HUES6 (cell line): ENCODE data around the gene PRPF8.

Experiments used
- H3K27ac ChIP-seq: 2 replicates; pipeline ENCODE4 v1.7.0; 2013; ENCODE audit warnings: low read depth, mild to moderate bottlenecking, low read length, inconsistent platforms
- H3K27me3 ChIP-seq: 2 replicates; pipeline ENCODE4 v1.6.1; 2013; ENCODE audit warnings: low read length; ENCODE audit not compliant: control insufficient read depth, insufficient read depth
- H3K36me3 ChIP-seq: 2 replicates; pipeline ENCODE4 v1.6.1; 2013; ENCODE audit warnings: low read length; ENCODE audit not compliant: control insufficient read depth, insufficient read depth
- H3K4me1 ChIP-seq: 2 replicates; pipeline ENCODE4 v1.6.1; 2013; ENCODE audit warnings: low read length; ENCODE audit not compliant: control insufficient read depth, insufficient read depth
- H3K4me3 ChIP-seq: 2 replicates; pipeline ENCODE4 v1.5.1; 2013; ENCODE audit warnings: low read depth, low read length
- H3K9ac ChIP-seq: one replicate; pipeline ENCODE4 v1.6.1; 2013; ENCODE audit warnings: mild to moderate bottlenecking, low read length
- H3K9me3 ChIP-seq: 2 replicates; pipeline ENCODE4 v1.6.1; 2013; ENCODE audit warnings: low read depth, low read length; ENCODE audit not compliant: control insufficient read depth, insufficient read depth

The PRPF8 gene

DNA sequence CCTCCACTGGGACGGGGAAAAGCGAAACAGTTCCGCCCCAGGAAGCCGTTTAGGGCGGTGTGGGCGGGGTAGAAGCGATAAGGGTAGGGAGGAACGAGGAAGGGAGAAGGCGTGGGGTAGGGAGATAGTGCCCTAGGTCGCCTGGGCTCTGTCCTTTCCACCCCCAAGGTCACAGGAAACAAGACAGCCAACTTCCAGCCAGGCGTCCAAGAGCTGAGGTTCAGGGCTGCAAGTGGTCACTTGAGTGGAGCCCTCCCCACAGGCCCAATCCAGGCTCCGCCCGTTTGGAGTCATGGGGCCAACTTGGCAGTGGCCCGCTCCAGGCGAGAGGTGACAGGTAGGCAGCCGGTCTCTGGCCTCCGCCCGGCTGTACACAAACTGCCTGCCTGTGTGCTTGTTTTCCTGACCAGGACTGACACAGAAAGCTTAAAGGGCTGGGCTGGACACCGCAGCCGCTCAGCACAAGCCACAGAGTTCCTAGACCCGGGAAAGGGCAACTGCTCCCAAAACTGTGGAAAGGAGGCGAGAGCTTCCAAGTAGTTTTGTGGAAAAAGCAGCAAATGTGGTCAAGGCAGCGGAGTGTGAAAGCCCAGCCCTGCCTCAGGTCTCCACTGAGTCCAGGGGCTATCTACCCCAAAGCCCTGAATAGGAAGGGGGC lies 34.7 kb downstream of the PRPF8 start, which contains the start of gene RILP:
Gene RILP (minus strand): TSS at position 23 of the 658 bp plus-strand sequence. CDS start 62 bp downstream, outside the sequence.
- peak within 1 kb of the TSS; percentile 72 for H3K4me3 ChIP-seq
- H3K36me3 ChIP-seq = peaks cover 47% of the 10 kb centered on the region
- H3K27me3 ChIP-seq = peaks cover 1% of the 10 kb centered on the region; the same call in 1 of the 2 replicates
- H3K27ac ChIP-seq = no peak within 1 kb of the TSS; the same call in 1 of the 2 replicates
- no peaks in the 10 kb centered on the region for H3K9me3 ChIP-seq
- peaks cover 28% of the 10 kb centered on the region for H3K4me1 ChIP-seq
- peak within 1 kb of the TSS; percentile 70 for H3K9ac ChIP-seq

DNA sequence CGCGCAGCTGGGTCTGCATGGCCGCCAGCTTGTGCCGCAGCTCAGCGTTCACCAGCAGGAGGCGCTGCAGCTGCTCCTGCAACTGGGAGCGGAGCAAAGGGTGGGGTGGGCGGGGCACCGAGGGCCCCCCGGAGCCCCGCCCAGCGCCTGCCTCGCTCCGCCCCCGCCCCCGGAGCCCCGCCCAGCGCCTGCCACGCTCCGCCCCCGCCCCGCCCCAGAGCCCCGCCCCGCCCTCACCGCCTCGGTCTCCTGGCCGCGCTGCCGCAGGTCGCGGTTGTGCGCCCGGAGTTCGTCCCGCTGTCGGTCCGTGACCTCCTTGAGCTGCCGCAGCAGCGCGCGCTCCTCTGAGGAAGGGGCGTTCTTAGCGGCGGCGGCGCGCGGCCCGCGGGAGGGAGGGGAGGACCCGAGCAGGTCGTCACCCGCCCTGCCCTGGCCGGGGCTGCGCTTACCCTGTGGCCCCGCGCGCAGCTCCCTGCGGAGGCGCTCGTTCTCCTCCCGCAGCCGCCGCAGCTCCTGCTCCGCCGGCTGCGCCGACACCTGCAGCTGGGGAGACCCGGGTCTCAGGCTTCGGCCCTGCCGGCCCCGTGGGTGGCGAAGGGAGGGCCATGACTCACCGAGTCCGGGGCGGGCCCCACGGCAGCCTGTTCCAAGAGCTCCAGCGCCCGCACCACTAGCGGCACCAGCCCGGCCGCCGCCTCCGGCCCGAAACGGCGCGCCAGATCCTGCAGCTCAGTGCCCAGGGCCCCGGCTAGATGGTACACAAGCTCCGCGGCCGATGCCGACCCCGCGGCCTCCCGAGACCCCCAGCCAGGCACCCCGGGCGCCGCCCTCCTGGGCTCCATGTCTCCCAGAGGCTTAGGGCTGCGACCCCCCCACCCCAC lies 35.5 kb downstream of the PRPF8 start:
- Histone ChIP-seq H3K27me3 (peaks cover 9% of the 10 kb centered on the region), H3K4me3 (peak overlapping the region; percentile 72), H3K9ac (peak overlapping the region; percentile 64), H3K36me3 (peaks cover 40% of the 10 kb centered on the region), H3K4me1 (peaks cover 36% of the 10 kb centered on the region), H3K27ac (no peak overlapping the region), H3K9me3 (no peaks in the 10 kb centered on the region)

DNA sequence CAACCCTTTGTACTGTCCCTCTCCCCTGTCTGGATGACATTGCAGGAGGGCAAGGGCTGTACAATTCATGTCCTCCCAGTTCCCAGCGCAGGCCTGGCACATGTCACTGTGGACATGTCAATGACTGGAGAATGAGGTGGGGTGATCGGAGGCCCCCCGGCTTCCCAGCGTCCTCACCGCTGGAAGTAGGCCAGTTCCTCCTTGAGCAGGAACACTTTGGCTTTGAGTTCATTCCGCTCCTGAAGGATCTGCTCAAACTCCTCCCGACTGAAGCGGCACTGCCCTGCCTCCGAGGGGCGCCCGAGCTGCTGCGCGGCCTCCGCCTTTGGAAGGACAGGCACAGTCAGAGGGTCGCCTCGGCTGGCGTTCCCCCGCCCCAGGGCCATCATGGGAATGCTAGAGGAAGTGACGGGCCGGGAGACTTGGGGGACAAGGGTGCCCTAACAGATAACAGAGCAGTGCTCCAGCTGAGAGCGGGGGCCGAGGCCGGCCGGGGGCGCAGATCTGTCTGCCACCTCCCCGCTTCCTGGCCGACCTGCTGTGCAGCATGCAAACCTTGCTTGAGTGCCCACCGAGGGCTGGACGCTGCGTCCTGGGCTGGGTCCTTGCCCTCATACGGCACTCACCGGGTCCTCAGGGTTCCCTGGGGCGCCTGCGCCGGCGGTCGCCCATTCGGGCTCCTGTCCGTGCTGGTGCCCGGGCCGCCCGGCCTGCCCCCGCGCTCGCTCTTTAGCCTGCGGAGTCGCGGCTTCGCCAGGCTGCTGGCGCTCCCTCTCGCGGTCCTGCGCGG lies 36.3 kb downstream of the PRPF8 start:
- Histone ChIP-seq H3K27me3 (peaks cover 16% of the 10 kb centered on the region), H3K9ac (peak overlapping the region; percentile 70), H3K4me1 (peaks cover 40% of the 10 kb centered on the region), H3K27ac (no peak overlapping the region; the same call in 1 of the 2 replicates), H3K36me3 (peaks cover 32% of the 10 kb centered on the region), H3K9me3 (no peaks in the 10 kb centered on the region), H3K4me3 (peak overlapping the region; percentile 70)

DNA sequence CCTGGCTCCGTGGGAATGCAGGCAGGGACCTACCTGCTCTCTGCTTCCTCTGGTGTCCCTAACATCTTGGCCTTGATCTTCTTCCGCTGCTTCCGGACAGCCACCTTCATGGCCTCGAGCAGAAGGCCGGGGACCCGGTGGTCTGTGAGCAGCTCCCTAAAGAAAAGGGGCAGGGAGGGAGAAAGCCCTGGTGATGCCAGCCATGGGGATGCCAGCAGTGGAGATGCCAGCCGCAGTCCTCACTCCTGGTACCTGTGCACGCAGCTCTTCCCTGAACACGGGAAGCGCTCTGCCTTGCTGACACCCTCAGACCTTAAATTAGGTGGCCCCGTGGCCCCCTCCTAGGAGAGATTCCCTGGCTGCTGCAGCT lies 36.9 kb downstream of the PRPF8 start:
- Histone ChIP-seq H3K9ac (peak overlapping the region; percentile 70), H3K4me1 (peaks cover 40% of the 10 kb centered on the region)

DNA sequence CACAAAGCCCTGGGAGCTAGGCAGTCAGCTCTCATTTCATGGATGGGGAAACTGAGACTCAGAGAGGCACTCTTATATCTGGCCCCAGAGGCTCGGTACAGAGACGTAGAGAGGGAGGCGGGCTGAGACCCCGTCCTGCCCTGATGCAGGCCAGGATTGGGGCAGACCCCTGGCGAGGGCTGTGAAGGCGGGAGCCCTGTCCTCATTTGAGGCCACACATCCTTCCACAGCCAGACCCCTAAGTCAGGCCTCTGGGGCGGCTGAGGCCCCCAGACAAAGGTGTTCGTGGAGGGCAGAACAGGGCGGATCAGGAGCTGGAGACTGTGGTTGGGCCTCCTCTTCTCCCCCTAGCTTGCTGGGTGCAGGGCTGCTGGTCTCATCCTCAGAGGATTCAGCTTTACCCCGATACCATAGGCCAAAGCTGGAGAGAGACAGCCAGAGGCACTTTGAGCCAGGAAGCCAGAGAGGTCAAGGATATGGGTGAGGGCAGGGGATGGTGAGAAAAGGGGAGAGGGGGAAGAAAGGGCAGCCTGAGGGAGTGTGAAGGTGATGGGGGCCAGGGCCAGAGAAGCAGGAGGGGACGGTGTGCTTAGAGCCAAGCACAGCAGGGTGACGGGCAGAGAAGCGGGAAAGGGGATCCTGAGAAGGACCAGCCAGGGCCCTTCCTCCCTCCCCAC lies 38.3 kb downstream of the PRPF8 start:
- Histone ChIP-seq H3K27me3 (peaks cover 16% of the 10 kb centered on the region), H3K4me1 (peaks cover 40% of the 10 kb centered on the region), H3K4me3 (no peak overlapping the region; the same call in 1 of the 2 replicates), H3K36me3 (peaks cover 11% of the 10 kb centered on the region), H3K9me3 (no peaks in the 10 kb centered on the region), H3K27ac (no peak overlapping the region), H3K9ac (no peak overlapping the region)

More for the DNA sequence above, 36.9 kb downstream of the PRPF8 start:
- Histone ChIP-seq H3K27me3 (peaks cover 16% of the 10 kb centered on the region), H3K9me3 (no peaks in the 10 kb centered on the region), H3K4me3 (peak overlapping the region; percentile 70), H3K36me3 (peaks cover 26% of the 10 kb centered on the region), H3K27ac (no peak overlapping the region)

DNA sequence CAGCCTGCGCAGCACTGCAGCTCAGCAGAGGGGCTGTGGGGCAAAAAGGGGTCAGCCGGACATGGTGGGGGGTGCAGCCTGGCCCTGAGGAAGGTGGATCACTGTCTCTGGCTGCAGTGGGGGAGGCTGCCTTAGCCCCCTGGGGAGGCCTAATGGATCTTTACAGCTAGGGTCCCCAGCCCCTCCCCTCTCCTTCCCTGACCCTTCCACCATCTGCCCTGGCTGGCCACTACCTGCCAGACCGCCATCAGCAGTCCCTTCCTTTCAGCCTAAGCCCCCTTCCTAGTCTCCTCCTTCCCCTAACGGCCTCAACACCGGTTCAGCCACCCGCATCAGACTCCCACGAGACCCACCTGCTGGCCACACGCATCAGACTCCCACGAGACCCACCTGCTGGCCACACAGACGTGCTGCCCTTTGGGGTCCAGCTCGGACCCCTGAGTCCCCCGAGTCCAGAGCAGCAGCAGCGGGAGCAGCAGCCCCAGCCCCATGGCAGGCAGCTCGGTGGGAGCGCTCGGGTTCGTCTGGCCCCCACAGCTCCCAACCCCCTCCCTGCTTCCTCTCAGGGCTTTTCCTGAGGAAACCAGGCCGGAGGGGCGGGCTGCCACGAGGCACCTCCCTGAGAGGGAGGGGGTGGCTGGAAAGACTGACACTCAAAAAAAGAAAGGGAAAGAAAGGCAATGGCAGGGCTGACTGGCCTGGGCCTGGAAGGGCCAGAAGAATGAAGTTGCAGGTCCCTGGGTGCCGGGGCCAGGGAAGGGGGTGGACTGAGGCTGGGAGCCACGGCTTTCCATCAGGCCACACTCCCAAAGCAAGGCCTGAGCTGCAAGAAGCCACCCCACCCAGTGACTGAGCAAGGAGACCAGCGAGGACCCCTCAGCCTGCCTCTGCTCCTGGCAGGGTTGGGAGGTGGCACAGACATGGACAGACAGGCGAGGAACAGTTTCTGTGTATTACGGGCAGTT lies 39.2 kb downstream of the PRPF8 start, which contains the start of gene SCARF1:
Gene SCARF1 (minus strand): TSS at position 526 of the 965 bp plus-strand sequence. CDS start 35 bp downstream, at position 491.
- peaks cover 3% of the 10 kb centered on the region for H3K36me3 ChIP-seq
- H3K4me3 ChIP-seq = peak within 1 kb of the TSS; percentile 16; the same call in 1 of the 2 replicates
- peaks cover 16% of the 10 kb centered on the region for H3K27me3 ChIP-seq
- peak within 1 kb of the TSS; percentile 35 for H3K9ac ChIP-seq
- H3K9me3 ChIP-seq = no peaks in the 10 kb centered on the region
- H3K27ac ChIP-seq = no peak within 1 kb of the TSS
- H3K4me1 ChIP-seq = peaks cover 43% of the 10 kb centered on the region

DNA sequence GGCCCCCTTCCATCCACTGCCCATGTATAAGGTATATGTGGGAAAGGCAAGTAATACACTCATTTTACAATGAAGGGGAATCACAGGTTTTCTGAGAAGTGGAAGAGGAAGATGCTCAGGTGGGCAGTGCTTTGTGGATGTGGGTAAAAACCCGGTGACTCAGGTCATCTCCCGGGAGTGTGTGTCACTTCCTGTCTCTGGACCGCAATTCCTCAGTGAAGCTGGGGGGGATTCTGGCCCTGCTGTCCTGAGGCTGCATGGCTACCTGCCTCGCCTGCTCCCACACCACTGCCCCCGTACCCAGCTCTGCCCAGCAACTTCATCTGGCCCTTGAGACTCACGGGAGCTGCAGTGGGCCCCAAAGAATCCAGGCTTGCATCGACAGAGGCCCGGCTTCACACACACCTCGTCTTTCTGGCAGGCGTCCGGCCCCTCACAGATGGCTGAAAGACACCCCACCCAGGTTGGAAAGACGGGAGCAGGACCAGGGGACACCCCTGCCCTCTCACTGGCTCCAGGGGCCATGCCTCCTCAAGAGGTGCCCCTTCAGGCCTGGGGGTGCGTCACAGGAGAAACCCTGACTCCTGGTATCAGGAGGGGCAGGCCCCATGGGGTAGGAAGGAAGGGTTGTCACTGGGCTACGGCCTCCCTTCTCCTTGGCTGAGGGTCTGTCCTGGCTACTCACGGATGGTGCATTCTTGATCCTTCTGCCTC lies 40.0 kb downstream of the PRPF8 start:
- Histone ChIP-seq H3K27me3 (peaks cover 16% of the 10 kb centered on the region), H3K9me3 (no peaks in the 10 kb centered on the region), H3K4me1 (peaks cover 47% of the 10 kb centered on the region), H3K27ac (no peak overlapping the region), H3K36me3 (no peaks in the 10 kb centered on the region), H3K4me3 (no peak overlapping the region; the same call in 1 of the 2 replicates), H3K9ac (peak overlapping the region; percentile 34)

DNA sequence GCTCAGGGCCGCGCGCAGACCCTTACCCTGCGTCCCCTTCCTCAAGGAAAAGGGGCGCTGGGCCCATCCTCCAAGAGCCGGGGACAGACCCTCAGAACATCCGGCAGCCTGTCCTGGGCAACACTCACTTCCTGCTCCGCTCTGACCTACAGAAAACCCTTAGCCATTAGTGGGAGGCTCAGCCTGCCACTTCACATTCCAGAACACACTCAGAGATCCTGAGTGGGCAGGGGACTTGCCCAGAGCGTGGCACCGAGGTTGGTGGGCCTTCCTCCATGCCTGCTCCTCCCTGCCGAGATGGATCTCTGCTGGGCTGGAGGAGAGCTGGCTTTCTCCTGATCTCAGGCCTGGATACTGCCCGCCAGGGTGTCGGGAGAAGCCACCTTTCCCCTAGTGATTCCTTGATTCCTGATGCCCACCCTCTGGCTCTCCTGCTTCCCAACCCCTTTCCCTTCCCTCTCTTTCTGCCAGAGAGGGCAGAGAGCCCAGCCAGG lies 40.6 kb downstream of the PRPF8 start:
- peak overlapping the region; percentile 63 for H3K4me3 ChIP-seq
- H3K9me3 ChIP-seq = no peaks in the 10 kb centered on the region
- no peak overlapping the region for H3K27ac ChIP-seq
- peaks cover 47% of the 10 kb centered on the region for H3K4me1 ChIP-seq
- no peak overlapping the region for H3K9ac ChIP-seq
- H3K36me3 ChIP-seq = no peaks in the 10 kb centered on the region
- H3K27me3 ChIP-seq = peaks cover 16% of the 10 kb centered on the region
